GM12878 (cell line): ENCODE measurements around the gene EFHC1.

Source experiments
- EZH2 ChIP-seq: IDR thresholded peaks from 2 replicates; pipeline ENCODE4 v1.6.1; 2012; ENCODE audit warnings: low read depth, mild to moderate bottlenecking, control low read depth, inconsistent platforms, low read length, borderline replicate concordance; ENCODE audit not compliant: control insufficient read depth
- PAX5 ChIP-seq: IDR thresholded peaks from 2 replicates; pipeline ENCODE4 v1.6.1; 2011; ENCODE audit warnings: low read depth, low read length, borderline replicate concordance
- POLR2AphosphoS5 ChIP-seq: IDR thresholded peaks from 2 replicates; pipeline ENCODE4 v1.6.1; 2011; ENCODE audit warnings: mild to moderate bottlenecking, low read length, inconsistent platforms
- TF ChIP-seq, protein P1 (sequence below): IDR thresholded peaks from 2 replicates; pipeline ENCODE4 v1.6.1; 2012; ENCODE audit warnings: low read depth, low read length, improper control_type of control experiment

DNA sequence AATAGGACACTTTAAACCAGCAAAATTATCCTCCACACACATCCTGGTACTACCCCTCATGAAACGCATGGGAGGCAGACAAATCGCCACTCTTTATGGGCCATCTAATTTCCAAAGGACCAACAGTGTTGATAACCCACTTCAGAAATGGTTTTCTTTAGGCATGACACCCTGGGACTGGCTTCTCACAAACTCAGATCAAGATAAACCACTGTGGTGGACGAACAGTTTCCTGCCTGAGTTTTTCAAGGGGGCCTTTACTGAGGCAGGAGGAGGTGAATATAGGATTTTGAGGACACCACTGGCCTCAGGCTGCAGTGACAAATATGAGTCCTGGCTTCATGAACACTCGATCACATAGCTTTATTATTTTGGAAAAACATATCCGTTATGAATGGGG lies 130.7 kb downstream of the EFHC1 start:
- TF ChIP-seq, protein P1, sequence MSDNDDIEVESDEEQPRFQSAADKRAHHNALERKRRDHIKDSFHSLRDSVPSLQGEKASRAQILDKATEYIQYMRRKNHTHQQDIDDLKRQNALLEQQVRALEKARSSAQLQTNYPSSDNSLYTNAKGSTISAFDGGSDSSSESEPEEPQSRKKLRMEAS: no peak
- TF ChIP-seq EZH2 (no peak), POLR2AphosphoS5 (no peak), PAX5 (no peak)
